ENCODE measurements around the gene SCARF1.

SCARF1 gene

DNA sequence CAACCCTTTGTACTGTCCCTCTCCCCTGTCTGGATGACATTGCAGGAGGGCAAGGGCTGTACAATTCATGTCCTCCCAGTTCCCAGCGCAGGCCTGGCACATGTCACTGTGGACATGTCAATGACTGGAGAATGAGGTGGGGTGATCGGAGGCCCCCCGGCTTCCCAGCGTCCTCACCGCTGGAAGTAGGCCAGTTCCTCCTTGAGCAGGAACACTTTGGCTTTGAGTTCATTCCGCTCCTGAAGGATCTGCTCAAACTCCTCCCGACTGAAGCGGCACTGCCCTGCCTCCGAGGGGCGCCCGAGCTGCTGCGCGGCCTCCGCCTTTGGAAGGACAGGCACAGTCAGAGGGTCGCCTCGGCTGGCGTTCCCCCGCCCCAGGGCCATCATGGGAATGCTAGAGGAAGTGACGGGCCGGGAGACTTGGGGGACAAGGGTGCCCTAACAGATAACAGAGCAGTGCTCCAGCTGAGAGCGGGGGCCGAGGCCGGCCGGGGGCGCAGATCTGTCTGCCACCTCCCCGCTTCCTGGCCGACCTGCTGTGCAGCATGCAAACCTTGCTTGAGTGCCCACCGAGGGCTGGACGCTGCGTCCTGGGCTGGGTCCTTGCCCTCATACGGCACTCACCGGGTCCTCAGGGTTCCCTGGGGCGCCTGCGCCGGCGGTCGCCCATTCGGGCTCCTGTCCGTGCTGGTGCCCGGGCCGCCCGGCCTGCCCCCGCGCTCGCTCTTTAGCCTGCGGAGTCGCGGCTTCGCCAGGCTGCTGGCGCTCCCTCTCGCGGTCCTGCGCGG, 2.8 kb upstream of the SCARF1 start:
- no peak for DNase-seq

DNA sequence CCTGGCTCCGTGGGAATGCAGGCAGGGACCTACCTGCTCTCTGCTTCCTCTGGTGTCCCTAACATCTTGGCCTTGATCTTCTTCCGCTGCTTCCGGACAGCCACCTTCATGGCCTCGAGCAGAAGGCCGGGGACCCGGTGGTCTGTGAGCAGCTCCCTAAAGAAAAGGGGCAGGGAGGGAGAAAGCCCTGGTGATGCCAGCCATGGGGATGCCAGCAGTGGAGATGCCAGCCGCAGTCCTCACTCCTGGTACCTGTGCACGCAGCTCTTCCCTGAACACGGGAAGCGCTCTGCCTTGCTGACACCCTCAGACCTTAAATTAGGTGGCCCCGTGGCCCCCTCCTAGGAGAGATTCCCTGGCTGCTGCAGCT, 2.3 kb upstream of the SCARF1 start:
- DNase-seq = no peak

DNA sequence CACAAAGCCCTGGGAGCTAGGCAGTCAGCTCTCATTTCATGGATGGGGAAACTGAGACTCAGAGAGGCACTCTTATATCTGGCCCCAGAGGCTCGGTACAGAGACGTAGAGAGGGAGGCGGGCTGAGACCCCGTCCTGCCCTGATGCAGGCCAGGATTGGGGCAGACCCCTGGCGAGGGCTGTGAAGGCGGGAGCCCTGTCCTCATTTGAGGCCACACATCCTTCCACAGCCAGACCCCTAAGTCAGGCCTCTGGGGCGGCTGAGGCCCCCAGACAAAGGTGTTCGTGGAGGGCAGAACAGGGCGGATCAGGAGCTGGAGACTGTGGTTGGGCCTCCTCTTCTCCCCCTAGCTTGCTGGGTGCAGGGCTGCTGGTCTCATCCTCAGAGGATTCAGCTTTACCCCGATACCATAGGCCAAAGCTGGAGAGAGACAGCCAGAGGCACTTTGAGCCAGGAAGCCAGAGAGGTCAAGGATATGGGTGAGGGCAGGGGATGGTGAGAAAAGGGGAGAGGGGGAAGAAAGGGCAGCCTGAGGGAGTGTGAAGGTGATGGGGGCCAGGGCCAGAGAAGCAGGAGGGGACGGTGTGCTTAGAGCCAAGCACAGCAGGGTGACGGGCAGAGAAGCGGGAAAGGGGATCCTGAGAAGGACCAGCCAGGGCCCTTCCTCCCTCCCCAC, 805 bp upstream of the SCARF1 start:
- no peak for DNase-seq

DNA sequence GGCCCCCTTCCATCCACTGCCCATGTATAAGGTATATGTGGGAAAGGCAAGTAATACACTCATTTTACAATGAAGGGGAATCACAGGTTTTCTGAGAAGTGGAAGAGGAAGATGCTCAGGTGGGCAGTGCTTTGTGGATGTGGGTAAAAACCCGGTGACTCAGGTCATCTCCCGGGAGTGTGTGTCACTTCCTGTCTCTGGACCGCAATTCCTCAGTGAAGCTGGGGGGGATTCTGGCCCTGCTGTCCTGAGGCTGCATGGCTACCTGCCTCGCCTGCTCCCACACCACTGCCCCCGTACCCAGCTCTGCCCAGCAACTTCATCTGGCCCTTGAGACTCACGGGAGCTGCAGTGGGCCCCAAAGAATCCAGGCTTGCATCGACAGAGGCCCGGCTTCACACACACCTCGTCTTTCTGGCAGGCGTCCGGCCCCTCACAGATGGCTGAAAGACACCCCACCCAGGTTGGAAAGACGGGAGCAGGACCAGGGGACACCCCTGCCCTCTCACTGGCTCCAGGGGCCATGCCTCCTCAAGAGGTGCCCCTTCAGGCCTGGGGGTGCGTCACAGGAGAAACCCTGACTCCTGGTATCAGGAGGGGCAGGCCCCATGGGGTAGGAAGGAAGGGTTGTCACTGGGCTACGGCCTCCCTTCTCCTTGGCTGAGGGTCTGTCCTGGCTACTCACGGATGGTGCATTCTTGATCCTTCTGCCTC, 882 bp downstream of the SCARF1 start:
- DNase-seq = peak; percentile 60

DNA sequence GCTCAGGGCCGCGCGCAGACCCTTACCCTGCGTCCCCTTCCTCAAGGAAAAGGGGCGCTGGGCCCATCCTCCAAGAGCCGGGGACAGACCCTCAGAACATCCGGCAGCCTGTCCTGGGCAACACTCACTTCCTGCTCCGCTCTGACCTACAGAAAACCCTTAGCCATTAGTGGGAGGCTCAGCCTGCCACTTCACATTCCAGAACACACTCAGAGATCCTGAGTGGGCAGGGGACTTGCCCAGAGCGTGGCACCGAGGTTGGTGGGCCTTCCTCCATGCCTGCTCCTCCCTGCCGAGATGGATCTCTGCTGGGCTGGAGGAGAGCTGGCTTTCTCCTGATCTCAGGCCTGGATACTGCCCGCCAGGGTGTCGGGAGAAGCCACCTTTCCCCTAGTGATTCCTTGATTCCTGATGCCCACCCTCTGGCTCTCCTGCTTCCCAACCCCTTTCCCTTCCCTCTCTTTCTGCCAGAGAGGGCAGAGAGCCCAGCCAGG, 1.5 kb downstream of the SCARF1 start:
- no peak for DNase-seq

DNA sequence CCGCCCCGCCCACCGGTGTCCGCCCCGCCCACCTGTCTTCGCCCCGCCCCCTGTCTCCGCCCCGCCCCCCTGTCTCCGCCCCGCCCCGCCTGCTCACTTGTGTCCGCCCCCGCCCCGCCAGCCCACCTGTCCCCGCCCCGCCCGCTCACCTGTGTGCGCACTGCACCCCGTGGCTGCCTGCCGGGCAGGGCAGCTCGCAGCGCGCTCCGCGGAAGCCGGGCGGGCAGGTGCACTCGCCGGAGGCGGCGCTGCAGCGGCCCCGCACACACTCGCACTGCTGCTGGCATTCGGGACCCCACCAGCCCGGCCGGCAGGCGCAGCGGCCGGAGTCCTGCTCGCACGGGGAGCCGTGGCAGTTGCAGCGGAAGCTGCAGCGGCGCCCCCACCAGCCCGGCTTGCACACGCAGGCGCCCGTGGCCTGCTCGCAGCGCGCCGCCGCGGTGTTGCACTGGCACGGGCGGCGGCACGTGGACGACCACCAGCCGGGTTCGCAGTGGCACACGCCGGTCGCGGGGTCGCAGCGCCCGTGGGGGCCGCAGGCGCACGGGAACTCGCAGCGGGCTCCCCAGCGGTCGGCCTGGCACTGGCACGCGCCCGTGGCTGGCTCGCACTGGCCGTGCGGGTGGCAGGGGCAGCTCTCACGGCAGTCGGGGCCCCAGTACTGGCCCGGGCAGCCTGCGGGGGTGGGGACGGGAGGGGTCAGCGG, 2.1 kb downstream of the SCARF1 start:
- no peak for DNase-seq

DNA sequence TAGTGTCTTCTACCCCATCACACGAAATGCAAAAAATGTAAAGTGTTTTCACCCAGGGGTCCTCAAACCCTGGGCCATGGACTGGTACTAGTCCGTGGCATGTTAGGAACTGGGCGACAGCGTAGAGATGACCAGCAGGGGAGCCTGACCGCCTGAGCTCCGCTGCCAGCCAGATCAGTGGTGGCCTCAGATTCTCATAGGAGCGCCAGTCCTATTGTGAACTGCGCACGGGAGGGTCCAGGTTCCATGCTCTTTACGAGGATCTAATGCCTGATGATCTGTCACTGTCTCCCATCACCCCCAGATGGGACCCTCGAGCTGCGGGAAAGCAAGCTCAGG, 4.5 kb downstream of the SCARF1 start:
- no peak for DNase-seq

DNA sequence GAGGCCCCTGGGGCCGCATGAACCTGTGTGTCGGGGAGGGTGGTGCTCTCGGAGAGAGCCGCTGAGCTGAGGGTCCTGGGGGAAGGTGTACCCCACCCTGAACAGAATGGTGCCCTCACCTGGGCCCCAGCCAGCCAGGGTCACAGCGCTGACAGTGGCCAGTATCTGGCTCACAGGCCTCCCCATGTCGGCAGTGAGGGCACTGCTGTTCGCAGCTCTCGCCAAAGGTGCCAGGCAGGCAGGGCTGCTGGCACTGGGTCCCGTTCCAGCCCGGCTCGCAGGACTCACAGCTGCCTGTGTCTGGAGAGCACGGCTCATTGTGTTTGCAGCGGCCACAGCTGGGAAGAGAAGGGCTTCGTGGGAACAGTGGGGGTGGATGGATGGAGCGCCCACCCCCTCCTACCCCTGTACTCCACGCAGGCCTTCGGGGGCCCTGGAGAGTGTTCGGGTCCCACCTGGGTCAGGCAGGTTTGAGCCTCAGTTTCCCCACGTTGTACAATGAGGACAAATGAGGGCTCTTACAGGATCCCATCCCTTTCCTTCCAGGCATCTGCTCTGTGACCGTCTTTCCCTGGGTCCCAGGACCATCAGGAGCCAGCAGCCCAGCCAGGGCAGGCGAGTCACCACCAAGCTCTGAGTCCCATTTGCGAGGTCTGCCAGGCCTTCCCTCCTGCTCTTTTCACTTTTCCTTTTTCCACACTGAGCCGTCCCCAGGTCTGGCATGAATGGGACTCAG, 5.0 kb downstream of the SCARF1 start:
- no peak for DNase-seq

DNA sequence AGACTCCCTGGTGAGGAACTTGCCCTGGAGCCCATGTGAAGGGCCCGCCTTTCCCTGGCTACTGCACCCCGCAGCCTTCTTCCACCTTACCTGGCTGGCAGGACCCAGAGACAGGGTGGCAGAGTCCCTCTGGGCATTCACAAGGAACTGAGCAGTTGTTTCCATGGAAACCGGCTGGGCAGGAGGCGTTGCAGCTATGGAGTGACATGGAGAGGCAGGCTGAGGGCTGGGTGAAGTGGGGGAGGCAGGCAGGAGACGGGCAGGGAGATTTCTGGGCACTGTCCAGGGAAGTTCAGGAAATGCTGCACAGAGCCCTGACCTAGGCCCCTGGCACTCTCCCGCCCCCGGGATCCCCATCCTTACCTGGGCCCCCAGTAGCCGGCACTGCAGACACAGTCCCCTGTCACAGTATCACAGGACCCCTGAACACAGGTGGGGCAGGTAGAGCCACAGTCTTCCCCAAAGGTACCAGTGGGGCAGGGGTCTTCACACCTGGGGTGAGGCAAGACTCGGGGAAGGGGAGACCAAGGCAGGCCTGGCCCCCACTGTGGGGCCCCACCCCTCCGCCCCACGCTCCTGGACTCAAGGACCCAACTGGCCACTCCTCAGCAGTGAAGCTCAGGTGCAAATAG, 5.9 kb downstream of the SCARF1 start:
- peak; percentile 27 for DNase-seq

DNA sequence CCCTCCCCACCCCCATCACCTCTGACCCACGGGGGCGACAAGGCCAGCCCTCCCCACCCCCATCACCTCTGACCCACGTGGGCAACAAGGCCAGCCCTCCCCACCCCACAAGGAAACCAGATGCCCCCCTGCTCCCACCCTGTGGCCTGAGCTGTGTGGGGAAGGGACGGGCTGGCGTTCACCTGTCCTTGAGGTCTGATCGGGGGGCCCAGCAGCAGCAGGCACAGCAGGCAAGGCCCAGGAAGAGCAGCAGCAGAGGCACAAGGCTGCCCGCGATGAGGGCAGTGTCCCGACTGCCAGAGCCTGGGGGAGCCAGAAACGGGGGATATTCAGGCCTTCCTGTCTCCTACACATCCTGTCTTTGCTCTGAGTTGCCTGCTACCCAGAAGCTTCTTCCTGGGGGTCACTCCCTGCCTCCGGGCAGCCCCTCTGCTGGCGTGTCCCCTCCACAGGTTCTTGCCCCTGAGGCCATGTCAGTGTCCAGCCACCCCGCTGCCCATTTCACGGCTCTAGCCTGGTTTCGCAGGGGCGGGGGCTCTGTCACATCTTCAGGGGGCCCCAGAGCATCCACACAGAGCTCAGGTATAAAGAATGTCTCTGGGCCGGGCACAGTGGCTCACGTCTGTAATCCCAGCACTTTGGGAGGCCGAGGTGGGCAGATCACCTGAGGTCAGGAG, 6.8 kb downstream of the SCARF1 start:
- DNase-seq = no peak

DNA sequence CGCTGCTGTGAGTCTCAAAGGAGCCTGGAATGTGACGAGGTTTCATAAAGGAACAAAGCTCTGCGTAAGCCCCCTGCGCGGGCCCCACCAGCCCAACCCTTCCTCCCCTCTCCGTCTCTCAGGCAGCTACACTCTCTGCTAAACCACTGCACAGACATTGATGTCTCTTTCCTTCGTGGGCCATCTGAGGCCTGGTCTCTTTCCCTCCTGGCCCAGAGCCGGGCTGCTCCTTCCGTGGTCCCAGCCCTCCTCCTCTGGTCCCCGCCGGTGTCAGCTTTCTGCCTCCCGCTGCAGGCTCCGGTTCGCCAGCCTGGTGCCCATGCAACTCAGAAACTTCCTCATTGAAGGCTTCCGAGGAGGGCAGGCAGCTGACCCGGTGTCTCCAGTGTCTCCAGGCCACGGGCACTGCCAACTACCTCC, 7.4 kb downstream of the SCARF1 start:
- DNase-seq = no peak

DNA sequence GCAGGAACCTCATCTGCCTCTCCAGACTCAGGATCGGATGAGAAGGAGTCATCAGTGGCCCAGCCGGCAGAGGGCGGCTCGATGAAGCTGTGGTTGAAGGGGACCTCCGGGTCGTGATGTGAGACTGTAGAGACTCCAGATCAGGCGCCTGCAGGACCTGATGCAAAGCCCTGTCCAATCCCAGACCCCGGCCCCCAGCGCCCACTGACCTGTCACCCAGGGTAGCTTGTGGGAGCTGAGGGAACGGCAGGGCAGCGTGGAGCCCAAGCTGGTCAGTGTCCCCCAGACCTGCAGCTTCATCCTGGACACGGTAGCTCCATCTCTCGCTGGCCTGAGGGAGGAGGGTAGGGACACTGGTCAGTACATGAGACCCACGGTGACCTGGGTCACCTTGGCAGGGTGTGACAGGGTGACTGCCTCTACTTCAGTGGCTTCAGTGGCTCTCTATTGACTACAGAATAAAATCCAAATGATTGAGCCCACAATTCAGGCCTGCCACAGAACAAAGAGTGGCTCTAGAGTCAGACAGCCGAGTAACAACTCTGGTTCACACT, 8.7 kb downstream of the SCARF1 start:
- DNase-seq = no peak

DNA sequence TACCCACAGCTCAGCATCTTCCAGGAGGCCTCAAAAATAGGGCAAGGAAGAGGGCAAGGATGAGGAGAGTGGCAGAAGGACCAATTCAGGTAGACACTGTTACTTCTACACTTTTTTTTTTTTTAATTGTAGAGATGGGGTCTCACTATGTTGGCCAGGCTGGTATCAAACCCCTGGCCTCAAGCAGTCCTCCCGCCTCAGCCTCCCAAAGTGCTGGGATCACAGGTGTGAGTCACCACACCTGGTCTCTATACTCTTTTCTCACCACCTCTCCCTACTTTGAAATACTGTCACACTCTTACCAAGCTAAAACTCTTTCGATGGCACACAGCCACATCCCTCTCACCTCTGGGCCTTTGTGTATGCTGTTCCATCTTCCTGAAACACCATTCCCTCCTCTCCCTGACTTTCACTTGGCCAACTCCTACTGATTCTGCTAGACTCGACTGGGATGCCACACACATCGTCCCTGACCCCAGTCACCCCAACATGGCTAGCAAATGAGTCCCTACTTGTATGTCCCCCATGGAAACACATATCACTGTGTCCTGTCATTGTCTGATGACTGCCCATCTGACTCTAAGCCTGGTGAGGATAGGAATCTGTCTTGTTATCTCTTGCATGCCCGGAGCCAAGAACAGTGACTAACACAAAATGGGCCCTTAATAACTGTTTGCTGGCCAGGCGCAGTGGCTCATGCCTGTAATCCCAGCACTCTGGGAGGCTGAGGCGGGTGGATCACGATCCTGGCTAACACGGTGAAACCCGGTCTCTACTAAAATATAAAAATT, 9.7 kb downstream of the SCARF1 start:
- no peak for DNase-seq

DNA sequence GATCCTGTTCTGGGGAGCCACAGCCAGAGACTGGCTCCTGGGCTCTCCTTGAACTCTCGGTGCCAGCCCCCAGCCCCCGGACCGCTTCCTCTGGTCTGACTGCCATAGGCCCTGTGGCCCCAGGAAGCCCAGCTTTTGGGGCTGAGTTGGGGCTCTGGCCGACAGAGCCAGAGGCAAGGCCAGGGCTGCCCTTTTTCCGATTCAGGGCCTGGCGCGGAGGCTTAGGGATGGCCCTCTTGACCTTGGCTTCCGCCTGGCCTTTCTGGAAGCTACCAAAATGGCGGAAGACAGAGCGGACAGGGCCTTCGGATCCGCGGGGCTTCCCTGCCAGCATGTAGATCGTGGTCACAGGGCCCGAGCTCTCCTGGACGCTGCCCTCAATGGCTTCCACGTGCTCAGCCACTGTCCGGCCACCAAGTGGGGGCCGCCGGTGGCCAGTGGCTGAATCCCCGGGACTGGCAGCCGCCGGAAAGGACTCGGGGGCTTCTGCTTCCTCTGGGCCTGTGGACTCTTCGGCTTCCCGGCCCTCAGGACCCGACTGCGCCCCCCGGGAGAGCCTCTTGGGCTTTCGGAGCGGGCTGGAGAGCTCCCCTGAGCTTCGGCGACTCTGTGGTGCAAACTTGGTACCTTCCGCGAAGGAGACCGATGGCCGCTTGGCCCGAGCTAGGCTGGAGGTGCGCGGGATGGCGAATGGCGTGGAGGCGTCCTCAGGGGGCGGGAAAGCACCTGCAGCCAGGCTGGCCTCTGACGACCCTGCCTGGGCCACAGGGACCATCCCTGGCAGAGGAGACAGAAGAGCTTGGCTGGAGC, 10.5 kb downstream of the SCARF1 start:
- DNase-seq = no peak

DNA sequence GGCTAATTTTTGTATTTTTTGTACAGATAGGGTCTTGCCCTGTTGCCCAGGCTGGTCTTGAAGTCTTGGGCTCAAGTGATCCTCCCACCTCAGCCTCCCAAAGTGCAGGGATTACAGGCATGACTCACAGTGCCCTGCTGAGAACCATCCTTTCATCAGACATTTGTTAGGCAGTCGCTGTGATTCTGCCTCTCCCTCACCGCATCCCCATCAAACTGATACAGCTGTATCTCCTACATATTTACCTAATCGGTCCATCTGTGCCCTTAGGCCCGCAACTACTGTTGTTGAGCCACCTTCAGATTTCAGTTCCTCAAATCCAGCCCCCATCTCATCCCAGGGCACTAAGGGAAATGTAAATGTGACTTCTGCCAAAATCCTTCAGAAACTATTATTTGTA, 14.9 kb downstream of the SCARF1 start:
- DNase-seq = peak; percentile 20

DNA sequence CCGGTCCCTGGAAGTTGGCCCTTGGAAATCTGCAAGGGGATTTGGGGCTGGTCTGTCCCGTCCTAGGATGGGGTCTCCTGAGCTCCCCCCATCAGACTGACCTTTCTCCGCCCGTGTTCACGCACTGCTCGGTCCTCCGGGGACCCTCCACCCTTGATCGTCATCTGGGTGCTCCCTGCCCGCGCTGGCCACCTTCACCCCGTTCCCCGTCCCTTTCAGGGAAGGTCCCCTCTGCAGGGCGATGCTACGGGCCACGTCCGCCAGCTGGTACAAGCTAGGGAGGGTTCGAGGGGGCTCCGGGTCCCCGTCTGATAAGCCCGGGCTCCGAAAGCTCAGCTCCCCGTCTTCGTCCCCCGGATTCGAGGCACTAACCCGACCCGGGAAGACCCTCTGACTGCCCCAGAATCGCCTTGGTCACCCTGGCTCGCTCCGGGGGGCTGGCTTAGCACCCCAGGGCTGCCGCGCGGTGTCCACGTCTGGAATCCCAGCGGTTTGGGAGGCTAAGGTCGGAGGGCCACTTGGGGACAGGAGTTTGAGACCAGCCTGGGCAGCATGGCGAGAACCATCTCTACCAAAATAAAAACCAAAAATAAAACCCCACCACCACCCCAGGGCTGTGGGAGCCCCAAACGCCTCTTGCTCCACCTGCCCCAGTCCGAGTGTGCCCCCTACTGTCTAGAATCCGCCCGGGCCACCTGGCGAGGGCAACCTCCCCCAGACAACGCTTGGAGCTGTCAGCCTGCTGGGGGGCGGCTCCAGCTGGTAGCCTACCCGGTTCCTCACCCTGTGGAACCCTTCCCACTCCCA, 15.8 kb downstream of the SCARF1 start:
- DNase-seq = peak; percentile 19

DNA sequence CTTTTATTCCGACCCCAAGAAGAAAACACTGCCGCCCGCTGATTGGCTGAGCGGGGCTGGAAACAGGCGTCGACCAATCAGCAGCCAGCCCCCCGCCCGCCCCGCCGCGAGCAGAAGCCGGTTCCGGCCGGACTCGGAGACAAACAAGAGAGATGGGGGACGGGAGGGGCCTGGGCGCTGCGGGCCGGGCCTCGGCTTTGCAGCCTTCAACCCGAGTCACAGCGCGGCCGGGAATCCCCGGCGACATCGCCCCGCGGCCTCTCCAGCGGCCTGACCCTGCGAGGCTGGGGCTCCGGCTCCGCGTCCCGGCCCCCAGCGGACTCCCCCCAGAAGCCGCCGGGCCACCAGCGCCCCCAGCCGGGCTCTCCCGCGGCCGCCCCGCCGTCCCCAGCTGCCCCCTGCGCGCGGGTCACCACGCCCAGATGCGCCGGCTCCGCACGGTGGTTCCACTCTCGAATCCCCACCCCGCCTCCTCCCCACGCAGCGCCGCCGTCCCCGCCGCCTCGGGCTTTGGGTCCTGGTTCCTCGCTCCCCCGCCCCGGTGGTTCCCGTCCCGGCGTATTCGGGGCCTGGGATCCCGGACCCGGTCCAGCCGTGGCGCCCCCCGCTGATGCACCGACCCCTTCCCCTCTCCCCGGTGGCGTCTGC, 16.6 kb downstream of the SCARF1 start:
- DNase-seq = peak; percentile 86

All from NCI-H226 (cell line).